NCI-H146 (cell line): ENCODE data around the gene CLEC3B.
"Not testable (repeated sequence)": the region's sequence is repeated elsewhere in the genome, so short reads cannot be mapped to it uniquely, and the experiment has no call there.

Experiments used
- DNase-seq: peaks from one replicate; lab custom pipeline; 2025; lab: John Stamatoyannopoulos, UW

CLEC3B gene

GRCh38 chr3:45035441-45036301, 9.6 kb downstream of the CLEC3B start:
- no peak for DNase-seq

GRCh38 chr3:45037720-45038455, 11.8 kb downstream of the CLEC3B start:
- DNase-seq: peak; percentile 87

DNA sequence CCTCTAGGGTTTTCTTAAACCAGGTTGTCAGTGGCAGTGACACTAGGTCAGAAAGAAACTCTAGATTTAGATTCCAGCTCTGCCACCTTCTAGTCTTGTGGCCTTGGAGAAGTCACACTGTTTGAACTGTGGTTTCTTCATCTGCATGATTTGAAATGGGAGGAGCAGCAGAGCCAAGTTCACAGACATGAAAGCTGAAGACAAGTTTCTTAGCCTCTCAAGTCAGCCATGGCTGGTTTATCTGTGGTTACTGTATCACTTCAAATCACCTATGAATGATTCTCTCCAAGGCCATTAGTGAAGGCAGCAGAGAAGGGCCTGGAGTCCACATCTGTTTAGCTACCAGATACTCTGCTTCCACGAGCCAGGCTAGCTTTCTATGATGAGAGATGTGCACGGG, 15.6 kb downstream of the CLEC3B start:
- DNase-seq: no peak

DNA sequence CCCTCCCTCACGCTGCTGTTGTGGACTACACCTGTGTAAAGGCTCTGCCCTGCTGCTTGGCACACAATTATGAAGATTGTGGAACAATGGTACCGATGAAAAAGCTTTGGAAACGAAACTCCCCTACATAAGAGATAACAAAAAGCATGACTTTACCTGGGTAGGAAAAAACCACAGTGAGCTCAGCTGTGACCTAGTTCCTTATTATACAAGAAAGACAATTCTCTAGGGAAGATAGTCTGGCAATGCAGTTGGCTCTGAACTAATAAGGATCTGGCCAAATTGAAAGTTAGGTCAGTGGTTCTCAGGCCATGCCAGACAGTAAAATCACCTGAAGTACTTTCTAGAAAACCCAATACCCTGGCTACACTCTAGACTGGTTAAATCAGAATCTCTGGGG, 16.1 kb downstream of the CLEC3B start:
- peak; percentile 10 for DNase-seq

DNA sequence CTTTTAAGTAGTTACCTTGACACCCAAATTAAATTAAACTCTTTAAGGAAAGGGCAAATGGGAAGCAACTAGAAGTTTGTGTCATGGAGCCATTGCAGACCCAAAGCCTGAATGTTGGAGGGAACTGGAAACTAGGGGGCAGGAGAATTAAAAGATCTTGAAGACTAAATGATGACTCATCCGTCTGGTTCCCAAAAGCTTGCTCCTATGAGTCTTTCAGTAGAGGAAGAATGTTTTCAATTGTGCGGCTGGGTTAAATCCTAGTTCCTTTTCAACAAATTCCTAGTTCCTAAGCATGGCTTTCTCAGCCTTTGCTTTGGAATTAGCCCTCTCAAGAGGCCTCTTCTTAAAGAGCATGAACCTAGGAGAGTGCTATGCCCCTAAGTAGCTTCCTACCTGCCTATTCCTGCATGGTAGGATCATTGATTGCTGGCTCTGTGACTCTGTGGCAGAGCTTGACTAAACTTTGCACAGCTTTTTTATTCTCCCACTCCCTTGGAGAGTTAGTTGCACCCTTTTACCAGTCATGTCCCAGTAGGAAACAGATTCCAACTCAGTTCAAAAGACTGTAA, 17.7 kb downstream of the CLEC3B start:
- no peak for DNase-seq

- no peak for DNase-seq
Observed at GRCh38 chr3:45048244-45048643, 22.1 kb downstream of the CLEC3B start.

- DNase-seq: no peak
Observed at GRCh38 chr3:45049807-45050206, 23.7 kb downstream of the CLEC3B start.

- DNase-seq: no peak
Observed at GRCh38 chr3:45051685-45052084, 25.6 kb downstream of the CLEC3B start.

DNA sequence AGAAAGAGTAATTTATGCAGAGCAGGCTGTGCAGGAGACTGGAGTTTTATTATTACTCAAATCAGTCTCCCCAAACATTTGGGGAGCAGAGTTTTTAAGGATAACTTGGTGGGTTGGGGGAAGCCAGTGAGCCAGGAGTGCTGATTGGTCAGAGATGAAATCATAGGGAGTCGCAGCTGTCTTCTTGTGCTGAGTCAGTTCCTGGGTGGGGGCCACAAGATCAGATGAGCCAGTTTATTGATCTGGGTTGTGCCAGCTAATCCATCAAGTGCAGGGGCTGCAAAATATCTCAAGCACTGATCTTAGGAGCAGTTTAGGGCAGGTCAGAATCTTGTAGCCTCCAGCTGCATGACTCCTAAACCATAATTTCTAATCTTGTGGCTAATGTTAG, 27.7 kb downstream of the CLEC3B start:
- not testable (repeated sequence) for DNase-seq

- DNase-seq: no peak
Observed at GRCh38 chr3:45054196-45054857, 28.2 kb downstream of the CLEC3B start.

DNA sequence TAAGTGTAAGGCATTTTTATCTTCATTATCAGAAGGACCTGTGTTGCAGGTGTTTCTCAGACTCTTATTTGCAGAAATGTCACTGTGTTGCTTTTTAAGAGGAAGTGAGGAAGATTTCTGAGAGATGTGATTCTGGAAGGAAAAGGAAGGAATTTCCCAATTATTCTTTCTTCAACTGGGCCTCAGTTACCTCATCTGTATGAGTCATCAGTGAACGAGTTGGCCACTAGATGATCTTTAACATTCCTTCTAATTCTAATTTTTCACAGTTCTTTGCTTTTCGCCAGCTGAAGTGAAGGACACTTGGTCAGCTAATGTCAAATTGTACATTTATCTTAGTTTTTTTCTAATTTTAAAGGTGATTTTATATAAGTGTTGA, 28.9 kb downstream of the CLEC3B start:
- DNase-seq: no peak

DNA sequence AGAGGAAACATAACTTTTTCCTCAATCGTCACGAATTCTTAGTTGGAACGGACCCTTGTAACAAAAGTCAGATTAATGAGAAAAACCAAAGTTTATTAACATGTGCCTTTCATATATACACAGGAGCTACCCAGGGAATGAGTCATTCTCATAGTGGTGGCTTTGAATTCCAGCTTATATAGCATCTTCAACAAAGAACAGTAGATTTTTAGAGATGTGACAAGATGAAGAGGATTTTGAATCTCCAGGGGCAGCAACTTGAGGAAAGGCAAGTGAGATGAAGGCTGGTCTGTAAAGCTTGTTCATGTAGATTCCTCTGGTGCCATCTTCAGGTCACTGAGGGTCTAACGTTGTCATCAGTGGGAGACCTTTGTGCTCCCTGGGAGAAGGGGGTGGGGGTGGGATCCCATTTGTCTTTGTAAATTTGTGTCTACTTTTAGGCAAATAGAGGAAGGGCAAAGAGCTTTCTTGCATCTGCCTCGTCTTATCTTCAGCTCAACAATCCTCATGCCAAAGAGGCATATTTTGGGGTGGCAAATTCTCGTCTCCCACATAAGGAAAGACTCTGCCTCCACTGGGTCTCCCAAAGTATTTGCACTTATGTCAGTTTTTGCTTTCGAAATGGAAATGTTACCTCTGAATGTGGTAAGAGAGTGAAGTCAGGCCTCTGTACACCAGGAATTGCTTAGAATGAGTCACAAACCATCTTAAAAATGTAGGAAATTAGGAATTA, 29.5 kb downstream of the CLEC3B start:
- DNase-seq: peak; percentile 38

DNA sequence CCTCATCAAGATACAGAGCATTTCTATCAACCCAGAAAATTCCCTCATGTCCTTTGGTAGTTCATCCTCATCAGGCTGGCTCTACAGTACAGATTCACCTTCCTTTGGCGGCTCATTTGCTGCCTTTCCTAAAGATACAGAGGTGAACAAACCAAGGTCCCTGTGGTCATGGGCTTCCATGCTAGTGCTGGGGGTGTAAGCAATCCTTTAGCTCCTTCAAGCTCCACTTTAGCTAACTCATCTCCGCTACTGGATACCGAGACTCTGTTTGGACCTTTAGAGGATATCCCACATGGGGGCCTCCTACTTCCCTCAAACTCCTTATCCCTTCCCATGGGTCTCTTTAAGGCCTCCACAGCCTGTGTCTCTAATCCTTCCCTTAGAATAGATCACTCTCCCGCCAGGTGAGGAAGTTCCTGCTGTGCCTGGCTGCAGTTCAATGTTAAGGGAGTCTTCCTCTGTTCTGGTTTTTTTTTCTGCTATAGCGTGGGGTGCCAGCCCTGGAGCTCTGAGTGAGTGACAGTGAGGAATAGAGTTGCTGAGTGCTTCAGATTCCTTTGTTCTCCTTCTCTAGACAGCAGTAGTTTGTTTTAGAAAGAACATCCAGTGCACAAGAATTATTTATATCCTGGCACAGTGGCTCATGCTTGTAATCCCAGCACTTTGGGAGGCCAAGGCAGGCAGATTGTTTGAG, 30.7 kb downstream of the CLEC3B start:
- peak; percentile 21 for DNase-seq

GRCh38 chr3:45057557-45057956, 31.5 kb downstream of the CLEC3B start:
- DNase-seq: peak; percentile 13

DNA sequence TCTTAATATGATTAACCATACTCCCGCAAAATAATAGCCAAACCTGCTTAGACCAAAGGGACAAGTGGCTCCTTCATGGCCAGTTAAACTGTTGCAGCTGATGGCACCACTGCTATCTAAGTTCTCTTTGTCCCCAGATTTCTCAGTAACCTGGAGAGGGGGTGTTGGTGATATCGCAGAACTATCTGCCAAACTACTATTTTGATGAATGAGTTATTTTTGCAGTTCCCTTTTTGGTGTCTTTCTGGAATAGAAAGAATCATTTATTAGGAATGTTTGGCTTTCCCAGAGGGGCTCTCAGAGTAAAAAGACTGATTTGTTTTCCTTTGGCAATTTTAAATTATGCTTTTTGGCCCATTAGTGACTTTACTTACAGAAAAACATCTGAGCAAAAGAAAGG, 33.0 kb downstream of the CLEC3B start:
- no peak for DNase-seq

DNA sequence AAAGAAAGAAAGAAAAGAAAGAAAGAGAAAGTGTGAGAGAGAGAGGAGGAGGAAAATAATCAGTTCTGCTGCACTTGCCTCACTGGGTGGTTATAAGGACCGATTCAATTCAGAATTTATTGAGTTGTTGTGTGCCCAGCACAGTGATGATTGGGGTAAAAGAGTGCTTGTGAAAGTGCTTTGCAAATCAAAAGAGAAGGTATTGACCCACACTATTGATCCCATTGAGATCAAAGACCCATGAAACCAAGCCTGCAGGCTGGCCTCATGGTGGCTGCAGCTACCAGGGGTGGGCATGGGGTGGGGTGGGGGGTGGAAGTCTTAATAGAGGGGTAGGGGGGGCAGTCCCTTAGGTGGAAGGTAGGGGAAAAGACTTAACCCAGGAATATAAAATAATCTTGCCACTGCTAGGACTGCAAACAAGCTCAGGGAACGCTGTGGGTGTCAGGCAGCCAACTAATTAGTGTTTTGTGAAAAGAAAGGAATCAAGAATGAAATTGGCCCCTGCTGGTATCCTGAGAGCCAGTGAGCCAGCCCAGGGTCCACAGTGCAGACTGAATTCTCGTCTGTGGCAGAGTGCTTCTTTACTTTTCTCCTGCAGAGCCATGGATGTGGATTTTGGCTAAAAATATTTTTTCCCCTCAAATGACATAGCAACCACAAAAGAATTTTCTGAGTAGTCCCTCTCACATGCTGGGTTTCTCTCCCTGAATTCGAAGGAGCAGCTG, 34.2 kb downstream of the CLEC3B start:
- DNase-seq: peak; percentile 17

DNA sequence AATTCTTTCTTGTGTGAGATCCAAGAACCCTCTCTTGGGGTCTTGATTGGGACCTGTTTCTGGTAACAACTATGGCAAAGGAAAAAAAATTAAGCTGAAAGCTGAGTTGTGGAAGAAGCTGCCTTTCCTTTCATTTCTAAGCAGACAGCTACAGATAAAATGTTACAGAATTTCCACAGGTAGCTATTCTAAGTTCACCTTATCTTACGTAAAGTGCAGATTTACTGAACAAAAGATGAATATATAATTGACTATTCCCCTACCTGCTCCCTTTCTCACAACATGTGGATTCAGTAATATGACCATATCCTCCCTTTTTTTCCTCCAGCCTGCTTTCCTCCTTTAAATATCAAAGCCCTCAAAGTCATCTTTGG, 36.6 kb downstream of the CLEC3B start:
- no peak for DNase-seq

DNA sequence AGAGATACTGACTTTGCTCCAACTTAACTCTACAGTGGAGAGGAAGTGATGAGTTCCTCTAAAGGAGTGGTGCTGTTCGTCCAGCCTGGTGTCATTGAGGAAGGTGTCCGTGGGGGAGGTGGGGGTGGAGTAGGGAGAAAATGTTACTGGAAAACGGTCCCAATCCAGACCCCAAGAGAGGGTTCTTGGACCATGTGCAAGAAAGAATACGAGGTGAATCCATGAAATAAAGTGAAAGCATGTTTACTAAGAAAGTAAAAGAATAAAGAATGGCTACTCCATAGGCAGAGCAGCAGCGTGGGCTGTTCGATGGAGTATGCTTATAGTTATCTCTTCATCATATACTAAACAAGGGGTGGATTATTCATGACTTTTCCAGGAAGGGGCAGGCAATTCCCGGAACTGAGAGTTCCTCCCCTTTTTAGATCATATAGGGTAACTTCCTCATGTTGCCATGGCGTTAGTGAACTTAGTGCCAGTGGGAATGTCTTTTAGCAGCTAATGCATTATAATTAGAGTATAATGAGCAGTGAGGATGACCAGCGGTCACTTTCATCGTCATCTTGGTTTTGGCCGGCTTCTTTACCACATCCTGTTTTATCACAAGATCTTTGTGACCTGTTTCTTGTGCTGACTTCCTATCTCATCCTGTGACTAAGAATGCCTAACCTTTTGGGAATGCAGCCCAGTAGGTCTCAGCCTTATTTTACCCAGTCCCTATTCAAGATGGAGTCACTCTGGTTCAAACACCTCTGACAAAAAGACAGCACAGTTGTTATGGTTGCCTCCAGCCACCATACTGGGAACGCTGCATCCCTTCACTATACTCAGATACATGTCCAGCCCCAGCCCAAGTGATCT, 38.6 kb downstream of the CLEC3B start:
- no peak for DNase-seq

GRCh38 chr3:45065373-45065720, 39.2 kb downstream of the CLEC3B start:
- no peak for DNase-seq
